SK-N-SH treated with all-trans-retinoic acid at 6 μM for 48 hours (cell line): Measurements from ENCODE around the gene SRBD1.

Experiments used
- ATAC-seq: fragments of 200-7000 bp; cut with Tn5 transposase; 3 replicates; pipeline ENCODE4 v1.9.1; 2020; ENCODE audit warnings: mild to moderate bottlenecking, moderate library complexity
- ARNTL ChIP-seq: fragments of 450-650 bp; formaldehyde crosslinking; IDR thresholded peaks from 2 replicates; pipeline ENCODE4 v1.5.0; 2020; ENCODE audit warnings: low read depth, mild to moderate bottlenecking, moderate library complexity, borderline replicate concordance
- BACH2 ChIP-seq: fragments of 250-450 bp; sonication (Bioruptor Pico); IDR thresholded peaks from 2 replicates; pipeline ENCODE4 v1.9.0; 2021; ENCODE audit warnings: mild to moderate bottlenecking, borderline replicate concordance
- CREB5 ChIP-seq: fragments of 250-450 bp; sonication (Bioruptor Pico); IDR thresholded peaks from 2 replicates; pipeline ENCODE4 v1.5.1; 2020; ENCODE audit warnings: low read depth, mild to moderate bottlenecking, moderate library complexity
- CSDC2 ChIP-seq: fragments of 250-450 bp; sonication (Bioruptor Pico); IDR thresholded peaks from 2 replicates; pipeline ENCODE4 v1.5.0; 2020; ENCODE audit warnings: mild to moderate bottlenecking, moderate library complexity
- GLIS3 ChIP-seq: fragments of 250-450 bp; sonication (Bioruptor Pico); IDR thresholded peaks from 2 replicates; pipeline ENCODE4 v1.5.0; 2020; ENCODE audit warnings: mild to moderate bottlenecking, moderate library complexity
- ISL1 ChIP-seq: fragments of 250-450 bp; sonication (Bioruptor Pico); IDR thresholded peaks from 2 replicates; pipeline ENCODE4 v2.1.2; 2022; ENCODE audit warnings: mild to moderate bottlenecking, moderate library complexity
- OSR1 ChIP-seq: fragments of 250-450 bp; sonication (Bioruptor Pico); IDR thresholded peaks from 2 replicates; pipeline ENCODE4 v1.8.0; 2022; ENCODE audit warnings: moderate library complexity, mild to moderate bottlenecking, inconsistent platforms
- RARB ChIP-seq: fragments of 250-450 bp; sonication (Bioruptor Pico); IDR thresholded peaks from 2 replicates; pipeline ENCODE4 v1.8.0; 2021; ENCODE audit warnings: mild to moderate bottlenecking, moderate library complexity
- SNAI2 ChIP-seq: fragments of 250-450 bp; sonication (Bioruptor Pico); IDR thresholded peaks from 2 replicates; pipeline ENCODE4 v1.5.0; 2020; ENCODE audit warnings: mild to moderate bottlenecking, moderate library complexity
- TCF4 ChIP-seq: fragments of 250-450 bp; sonication (Bioruptor Pico); IDR thresholded peaks from 2 replicates; pipeline ENCODE4 v1.8.0; 2021; ENCODE audit warnings: mild to moderate bottlenecking, moderate library complexity, borderline replicate concordance
- TOX ChIP-seq: fragments of 250-450 bp; sonication (Bioruptor Pico); IDR thresholded peaks from 2 replicates; pipeline ENCODE4 v1.8.0; 2021; ENCODE audit warnings: mild to moderate bottlenecking, moderate library complexity, borderline replicate concordance
- ZC3H10 ChIP-seq: fragments of 250-450 bp; sonication (Bioruptor Pico); IDR thresholded peaks from 2 replicates; pipeline ENCODE4 v1.5.1; 2021; ENCODE audit warnings: mild to moderate bottlenecking, moderate library complexity
- ZFP3 ChIP-seq: fragments of 250-450 bp; sonication (Bioruptor Pico); IDR thresholded peaks from 2 replicates; pipeline ENCODE4 v1.5.0; 2020; ENCODE audit warnings: mild to moderate bottlenecking, moderate library complexity
- ZFP30 ChIP-seq: fragments of 450-650 bp; formaldehyde crosslinking; IDR thresholded peaks from 2 replicates; pipeline ENCODE4 v1.5.0; 2022; ENCODE audit warnings: mild to moderate bottlenecking, moderate library complexity
- ZNF565 ChIP-seq: fragments of 450-650 bp; formaldehyde crosslinking; conservative IDR thresholded peaks from 2 replicates; pipeline ENCODE4 v1.5.0; 2020; ENCODE audit warnings: low read depth, mild to moderate bottlenecking, moderate library complexity
- ZNF70 ChIP-seq: fragments of 450-650 bp; formaldehyde crosslinking; IDR thresholded peaks from 2 replicates; pipeline ENCODE4 v1.5.0; 2020; ENCODE audit warnings: mild to moderate bottlenecking, moderate library complexity
- ZNF8 ChIP-seq: fragments of 450-650 bp; formaldehyde crosslinking; IDR thresholded peaks from 2 replicates; pipeline ENCODE4 v1.5.0; 2020; ENCODE audit warnings: mild to moderate bottlenecking, moderate library complexity
- TF ChIP-seq, protein P1 (sequence below): fragments of 250-450 bp; sonication (Bioruptor Pico); IDR thresholded peaks from 2 replicates; pipeline ENCODE4 v1.5.0; 2020; ENCODE audit warnings: mild to moderate bottlenecking, moderate library complexity
- TF ChIP-seq, protein P2 (sequence below): fragments of 250-450 bp; sonication (Bioruptor Pico); IDR thresholded peaks from 2 replicates; pipeline ENCODE4 v1.8.0; 2021; ENCODE audit warnings: low read depth, mild to moderate bottlenecking, moderate library complexity, borderline replicate concordance
- TF ChIP-seq, protein P3 (sequence below): fragments of 250-450 bp; sonication (Bioruptor Pico); IDR thresholded peaks from 2 replicates; pipeline ENCODE4 v1.5.1; 2021; ENCODE audit warnings: mild to moderate bottlenecking, moderate library complexity
- TF ChIP-seq, protein P4 (sequence below): fragments of 250-450 bp; sonication (Bioruptor Pico); IDR thresholded peaks from 2 replicates; pipeline ENCODE4 v1.8.0; 2020; ENCODE audit warnings: mild to moderate bottlenecking, moderate library complexity, borderline replicate concordance

Gene SRBD1

DNA sequence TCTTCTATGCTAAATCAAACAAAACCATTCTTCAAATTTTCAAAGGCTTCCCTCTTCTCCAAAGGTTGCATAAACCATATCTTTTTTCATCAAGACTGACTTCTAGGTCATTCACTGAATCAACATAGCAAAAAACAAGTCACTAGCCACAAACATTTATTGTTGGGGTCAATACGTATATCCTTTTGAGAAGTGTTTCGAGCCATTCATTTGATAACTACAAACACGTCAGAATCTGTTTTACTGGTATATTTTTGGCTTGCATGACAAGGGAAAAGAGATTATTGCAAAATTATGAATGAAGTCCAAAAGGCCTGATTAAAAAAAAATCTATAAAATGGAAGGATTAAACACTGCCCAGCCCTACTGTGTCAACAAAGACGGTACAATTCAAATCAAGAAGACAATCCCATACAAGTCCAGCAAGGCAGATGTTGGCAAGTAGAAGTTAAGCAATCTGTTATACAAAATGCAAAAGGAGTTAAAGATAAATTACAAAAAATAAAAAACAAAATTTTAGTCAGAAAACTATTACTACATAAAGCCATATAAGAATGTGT, 222.4 kb downstream of the SRBD1 start:
- no peak for TF ChIP-seq GLIS3 (CRISPR knock-in tag)
- TF ChIP-seq SNAI2 (CRISPR knock-in tag), result no peak
- no peak for TF ChIP-seq ZNF565 (CRISPR knock-in tag)
- no peak for TF ChIP-seq TOX (CRISPR knock-in tag)
- TF ChIP-seq, protein P1, sequence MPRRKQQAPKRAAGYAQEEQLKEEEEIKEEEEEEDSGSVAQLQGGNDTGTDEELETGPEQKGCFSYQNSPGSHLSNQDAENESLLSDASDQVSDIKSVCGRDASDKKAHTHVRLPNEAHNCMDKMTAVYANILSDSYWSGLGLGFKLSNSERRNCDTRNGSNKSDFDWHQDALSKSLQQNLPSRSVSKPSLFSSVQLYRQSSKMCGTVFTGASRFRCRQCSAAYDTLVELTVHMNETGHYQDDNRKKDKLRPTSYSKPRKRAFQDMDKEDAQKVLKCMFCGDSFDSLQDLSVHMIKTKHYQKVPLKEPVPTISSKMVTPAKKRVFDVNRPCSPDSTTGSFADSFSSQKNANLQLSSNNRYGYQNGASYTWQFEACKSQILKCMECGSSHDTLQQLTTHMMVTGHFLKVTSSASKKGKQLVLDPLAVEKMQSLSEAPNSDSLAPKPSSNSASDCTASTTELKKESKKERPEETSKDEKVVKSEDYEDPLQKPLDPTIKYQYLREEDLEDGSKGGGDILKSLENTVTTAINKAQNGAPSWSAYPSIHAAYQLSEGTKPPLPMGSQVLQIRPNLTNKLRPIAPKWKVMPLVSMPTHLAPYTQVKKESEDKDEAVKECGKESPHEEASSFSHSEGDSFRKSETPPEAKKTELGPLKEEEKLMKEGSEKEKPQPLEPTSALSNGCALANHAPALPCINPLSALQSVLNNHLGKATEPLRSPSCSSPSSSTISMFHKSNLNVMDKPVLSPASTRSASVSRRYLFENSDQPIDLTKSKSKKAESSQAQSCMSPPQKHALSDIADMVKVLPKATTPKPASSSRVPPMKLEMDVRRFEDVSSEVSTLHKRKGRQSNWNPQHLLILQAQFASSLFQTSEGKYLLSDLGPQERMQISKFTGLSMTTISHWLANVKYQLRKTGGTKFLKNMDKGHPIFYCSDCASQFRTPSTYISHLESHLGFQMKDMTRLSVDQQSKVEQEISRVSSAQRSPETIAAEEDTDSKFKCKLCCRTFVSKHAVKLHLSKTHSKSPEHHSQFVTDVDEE (CRISPR knock-in tag), result no peak
- TF ChIP-seq CSDC2 (CRISPR knock-in tag), result no peak
- TF ChIP-seq ZNF8, result no peak
- no peak for TF ChIP-seq OSR1 (CRISPR knock-in tag)
- TF ChIP-seq, protein P2, sequence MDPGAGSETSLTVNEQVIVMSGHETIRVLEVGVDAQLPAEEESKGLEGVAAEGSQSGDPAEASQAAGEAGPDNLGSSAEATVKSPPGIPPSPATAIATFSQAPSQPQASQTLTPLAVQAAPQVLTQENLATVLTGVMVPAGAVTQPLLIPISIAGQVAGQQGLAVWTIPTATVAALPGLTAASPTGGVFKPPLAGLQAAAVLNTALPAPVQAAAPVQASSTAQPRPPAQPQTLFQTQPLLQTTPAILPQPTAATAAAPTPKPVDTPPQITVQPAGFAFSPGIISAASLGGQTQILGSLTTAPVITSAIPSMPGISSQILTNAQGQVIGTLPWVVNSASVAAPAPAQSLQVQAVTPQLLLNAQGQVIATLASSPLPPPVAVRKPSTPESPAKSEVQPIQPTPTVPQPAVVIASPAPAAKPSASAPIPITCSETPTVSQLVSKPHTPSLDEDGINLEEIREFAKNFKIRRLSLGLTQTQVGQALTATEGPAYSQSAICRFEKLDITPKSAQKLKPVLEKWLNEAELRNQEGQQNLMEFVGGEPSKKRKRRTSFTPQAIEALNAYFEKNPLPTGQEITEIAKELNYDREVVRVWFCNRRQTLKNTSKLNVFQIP (CRISPR knock-in tag), result no peak
- TF ChIP-seq CREB5 (CRISPR knock-in tag), result no peak
- TF ChIP-seq, protein P3, sequence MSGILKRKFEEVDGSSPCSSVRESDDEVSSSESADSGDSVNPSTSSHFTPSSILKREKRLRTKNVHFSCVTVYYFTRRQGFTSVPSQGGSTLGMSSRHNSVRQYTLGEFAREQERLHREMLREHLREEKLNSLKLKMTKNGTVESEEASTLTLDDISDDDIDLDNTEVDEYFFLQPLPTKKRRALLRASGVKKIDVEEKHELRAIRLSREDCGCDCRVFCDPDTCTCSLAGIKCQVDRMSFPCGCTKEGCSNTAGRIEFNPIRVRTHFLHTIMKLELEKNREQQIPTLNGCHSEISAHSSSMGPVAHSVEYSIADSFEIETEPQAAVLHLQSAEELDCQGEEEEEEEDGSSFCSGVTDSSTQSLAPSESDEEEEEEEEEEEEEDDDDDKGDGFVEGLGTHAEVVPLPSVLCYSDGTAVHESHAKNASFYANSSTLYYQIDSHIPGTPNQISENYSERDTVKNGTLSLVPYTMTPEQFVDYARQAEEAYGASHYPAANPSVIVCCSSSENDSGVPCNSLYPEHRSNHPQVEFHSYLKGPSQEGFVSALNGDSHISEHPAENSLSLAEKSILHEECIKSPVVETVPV, result no peak
- TF ChIP-seq ZC3H10, result no peak
- TF ChIP-seq, protein P4, sequence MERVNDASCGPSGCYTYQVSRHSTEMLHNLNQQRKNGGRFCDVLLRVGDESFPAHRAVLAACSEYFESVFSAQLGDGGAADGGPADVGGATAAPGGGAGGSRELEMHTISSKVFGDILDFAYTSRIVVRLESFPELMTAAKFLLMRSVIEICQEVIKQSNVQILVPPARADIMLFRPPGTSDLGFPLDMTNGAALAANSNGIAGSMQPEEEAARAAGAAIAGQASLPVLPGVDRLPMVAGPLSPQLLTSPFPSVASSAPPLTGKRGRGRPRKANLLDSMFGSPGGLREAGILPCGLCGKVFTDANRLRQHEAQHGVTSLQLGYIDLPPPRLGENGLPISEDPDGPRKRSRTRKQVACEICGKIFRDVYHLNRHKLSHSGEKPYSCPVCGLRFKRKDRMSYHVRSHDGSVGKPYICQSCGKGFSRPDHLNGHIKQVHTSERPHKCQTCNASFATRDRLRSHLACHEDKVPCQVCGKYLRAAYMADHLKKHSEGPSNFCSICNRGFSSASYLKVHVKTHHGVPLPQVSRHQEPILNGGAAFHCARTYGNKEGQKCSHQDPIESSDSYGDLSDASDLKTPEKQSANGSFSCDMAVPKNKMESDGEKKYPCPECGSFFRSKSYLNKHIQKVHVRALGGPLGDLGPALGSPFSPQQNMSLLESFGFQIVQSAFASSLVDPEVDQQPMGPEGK (CRISPR knock-in tag), result no peak
- no peak for TF ChIP-seq ISL1 (CRISPR knock-in tag)
- no peak for TF ChIP-seq BACH2
- TF ChIP-seq ZFP30 (CRISPR knock-in tag), result no peak
- no peak for TF ChIP-seq TCF4 (CRISPR knock-in tag)
- TF ChIP-seq ARNTL, result no peak
- ATAC-seq, result no peak

DNA sequence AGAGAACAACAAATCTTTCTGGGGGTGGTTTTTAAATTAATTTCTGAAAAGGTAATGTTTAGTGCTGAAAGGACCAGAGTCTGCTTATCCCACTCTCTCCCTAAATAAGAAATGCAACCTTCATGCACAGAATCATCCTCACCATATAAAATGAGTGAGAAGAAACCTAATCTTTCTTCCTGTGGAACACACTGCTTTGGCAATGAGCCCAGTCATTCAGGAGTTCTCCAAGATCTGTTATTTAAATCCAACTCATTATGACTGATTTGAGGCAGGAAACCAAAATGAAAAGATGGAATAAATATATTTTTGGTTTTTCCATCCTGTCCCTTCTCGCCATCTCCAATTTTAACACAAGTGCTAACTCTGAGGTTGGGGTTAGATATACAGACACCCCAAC, 228.3 kb downstream of the SRBD1 start:
- TF ChIP-seq ZNF70 (CRISPR knock-in tag), result no peak
- TF ChIP-seq RARB (CRISPR knock-in tag), result no peak
- TF ChIP-seq ZFP3 (CRISPR knock-in tag), result no peak
- no peak for TF ChIP-seq ZNF565 (CRISPR knock-in tag)
- TF ChIP-seq, protein P4 (CRISPR knock-in tag), result no peak
- TF ChIP-seq BACH2, result no peak
- TF ChIP-seq ZNF8, result no peak
- no peak for TF ChIP-seq ZC3H10
- no peak for TF ChIP-seq SNAI2 (CRISPR knock-in tag)
- TF ChIP-seq ZFP30 (CRISPR knock-in tag), result no peak
- TF ChIP-seq CREB5 (CRISPR knock-in tag), result no peak
- TF ChIP-seq OSR1 (CRISPR knock-in tag), result no peak
- TF ChIP-seq ISL1 (CRISPR knock-in tag), result no peak
- TF ChIP-seq GLIS3 (CRISPR knock-in tag), result no peak
- peak; percentile 56 for ATAC-seq
